Mammary epithelial cell (primary cell): ENCODE data around the gene CRYBB2.

Source experiments
- CTCF ChIP-seq, 2 donors: IDR thresholded peaks in 1 of 2; conservative IDR thresholded peaks in 1 of 2; 2 replicates each; pipeline ENCODE4 v1.5.1; 2011 to 2012; ENCODE audit warnings: inconsistent platforms in 2 of 2, low read length in 2 of 2, mild to moderate bottlenecking in 2 of 2, control low read depth in 1 of 2, low read depth in 1 of 2; ENCODE audit not compliant: insufficient read depth in 1 of 2; ENCODE audit errors: extremely low read depth in 1 of 2
- EZH2 ChIP-seq: IDR thresholded peaks from 2 replicates; pipeline ENCODE4 v1.6.1; 2012; ENCODE audit warnings: low read length, inconsistent platforms, borderline replicate concordance

- TF ChIP-seq CTCF (conservative IDR thresholded peaks at IDR 0.05 in 1 of 2, IDR thresholded peaks at IDR 0.05 in 1 of 2; ENCODE audit: extremely low read depth in 1 of 2, insufficient read depth in 1 of 2, low read depth in 1 of 2, low read length in 2 of 2), result no peak
- TF ChIP-seq EZH2, result no peak
Observed at GRCh38 chr22:25170426-25170980, 48.9 kb upstream of the CRYBB2 start.
